Left ventricle myocardium inferior (tissue), 1 donor: Measurements from ENCODE around the gene LSR. TPM values are rescaled to one million over a fixed set of nuclear protein-coding genes. Genes with fewer than 3 reads are reported as not detected.

Source experiments
- DNase-seq: peaks from one replicate; pipeline ENCODE4 v3.0.0-alpha.2; 2020
- H3K27ac ChIP-seq: fragments of 200-600 bp; replicated peaks from 2 replicates; pipeline ENCODE4 v1.8.0; 2021
- H3K27me3 ChIP-seq: fragments of 200-600 bp; 2 replicates; pipeline ENCODE4 v1.8.0; 2021; ENCODE audit warnings: low read depth
- H3K36me3 ChIP-seq: fragments of 200-600 bp; 2 replicates; pipeline ENCODE4 v1.8.0; 2021
- H3K4me1 ChIP-seq: fragments of 200-600 bp; 2 replicates; pipeline ENCODE4 v1.8.0; 2021
- H3K4me3 ChIP-seq: fragments of 200-600 bp; 2 replicates; pipeline ENCODE4 v1.8.0; 2021; ENCODE audit warnings: mild to moderate bottlenecking, moderate library complexity
- H3K9me3 ChIP-seq: fragments of 200-600 bp; replicated peaks from 2 replicates; pipeline ENCODE4 v1.8.0; 2021
- CTCF ChIP-seq: fragments of 200-600 bp; IDR thresholded peaks from 2 replicates; pipeline ENCODE4 v1.8.0; 2021; ENCODE audit warnings: antibody characterized with exemption, mild to moderate bottlenecking, borderline replicate concordance
- intact Hi-C: fragments of 100-400 bp; cut with micrococcal nuclease; formaldehyde crosslinking; loops from one replicate; pipeline ENCODE4 v1.11.0; 2022
- total RNA-seq: library from RNA; stranded (reverse); fragmentation: NEBNext Ultra II Directional; extraction: Animal tissue kit (Norgen Biotek cat#: 25700); gene quantifications from one replicate; pipeline ENCODE4 v1.2.1, GENCODE V29; 2021
- donor health status: DM: no; HTN: yes; CAD: no; lungs with severe emphysema.

LSR gene
- total RNA-seq, 1 donor from 2014 or later: 4.5 TPM

- intact Hi-C loops: no loop called here
- Histone ChIP-seq H3K9me3 (no peaks in the 10 kb centered on the region), H3K4me3 (no peak overlapping the region), H3K36me3 (no peaks in the 10 kb centered on the region), H3K4me1 (peaks cover 29% of the 10 kb centered on the region), H3K27ac (peak overlapping the region; percentile 81), H3K27me3 (peaks cover 24% of the 10 kb centered on the region)
- no peak for TF ChIP-seq CTCF
- no peak for DNase-seq
These were observed 4.8 kb downstream of the LSR start for GRCh38 chr19:35253316-35254286.

GRCh38 chr19:35254341-35255297 lies 5.8 kb downstream of the LSR start:
- peak overlapping the region; percentile 81 for H3K27ac ChIP-seq
- no peak for TF ChIP-seq CTCF
- peaks cover 20% of the 10 kb centered on the region for H3K4me1 ChIP-seq
- peaks cover 14% of the 10 kb centered on the region for H3K27me3 ChIP-seq
- intact Hi-C loops: no loop called here
- DNase-seq: no peak
- H3K36me3 ChIP-seq: no peaks in the 10 kb centered on the region
- no peaks in the 10 kb centered on the region for H3K9me3 ChIP-seq
- no peak overlapping the region for H3K4me3 ChIP-seq

GRCh38 chr19:35256566-35256965 lies 7.8 kb downstream of the LSR start:
- H3K27ac ChIP-seq: no peak overlapping the region
- intact Hi-C loops: no loop called here
- H3K4me1 ChIP-seq: peaks cover 23% of the 10 kb centered on the region
- H3K27me3 ChIP-seq: no peaks in the 10 kb centered on the region
- H3K4me3 ChIP-seq: no peak overlapping the region
- no peak for TF ChIP-seq CTCF
- no peaks in the 10 kb centered on the region for H3K36me3 ChIP-seq
- no peaks in the 10 kb centered on the region for H3K9me3 ChIP-seq
- DNase-seq: no peak

GRCh38 chr19:35257113-35257461 lies 8.3 kb downstream of the LSR start:
- Histone ChIP-seq H3K9me3 (no peaks in the 10 kb centered on the region), H3K36me3 (no peaks in the 10 kb centered on the region), H3K4me1 (peaks cover 28% of the 10 kb centered on the region), H3K4me3 (no peak overlapping the region), H3K27ac (no peak overlapping the region), H3K27me3 (no peaks in the 10 kb centered on the region)
- TF ChIP-seq CTCF: no peak
- intact Hi-C loops: no loop called here
- no peak for DNase-seq

GRCh38 chr19:35260694-35261304 lies 12.0 kb downstream of the LSR start:
- no peaks in the 10 kb centered on the region for H3K27me3 ChIP-seq
- no peak for TF ChIP-seq CTCF
- H3K36me3 ChIP-seq: no peaks in the 10 kb centered on the region
- no peak overlapping the region for H3K27ac ChIP-seq
- no peak overlapping the region for H3K4me3 ChIP-seq
- intact Hi-C loops: no loop called here
- peaks cover 34% of the 10 kb centered on the region for H3K4me1 ChIP-seq
- no peak for DNase-seq
- no peaks in the 10 kb centered on the region for H3K9me3 ChIP-seq
